Loucy (cell line): ENCODE measurements around the gene DUSP6.

Source experiments
- H2AFZ ChIP-seq: fragments of 200-600 bp; sonication (generic); 2 replicates; pipeline ENCODE4 v1.6.0; 2016; ENCODE audit warnings: antibody characterized with exemption, mild to moderate bottlenecking, low read length, moderate library complexity
- H3F3A ChIP-seq: fragments of 200-600 bp; 2 replicates; pipeline ENCODE4 v1.6.0; 2016; ENCODE audit warnings: antibody characterized with exemption, low read depth, mild to moderate bottlenecking
- H3K27me3 ChIP-seq: fragments of 200-600 bp; sonication (generic); 2 replicates; pipeline ENCODE4 v1.6.1; 2014; ENCODE audit warnings: low read length, mild to moderate bottlenecking; ENCODE audit not compliant: insufficient read depth, poor library complexity, severe bottlenecking
- H3K36me3 ChIP-seq: fragments of 200-600 bp; sonication (generic); 2 replicates; pipeline ENCODE4 v1.6.1; 2016; ENCODE audit warnings: low read length; ENCODE audit not compliant: insufficient read depth
- H3K4me1 ChIP-seq: fragments of 200-600 bp; sonication (generic); 2 replicates; pipeline ENCODE4 v1.5.1; 2014; ENCODE audit warnings: low read length, mild to moderate bottlenecking; ENCODE audit not compliant: insufficient read depth, poor library complexity, severe bottlenecking
- H3K4me2 ChIP-seq: fragments of 200-600 bp; sonication (generic); 2 replicates; pipeline ENCODE4 v1.6.0; 2014; ENCODE audit warnings: antibody characterized with exemption, low read length, low read depth, mild to moderate bottlenecking; ENCODE audit not compliant: poor library complexity, severe bottlenecking
- H3K4me3 ChIP-seq: fragments of 200-600 bp; sonication (generic); 2 replicates; pipeline ENCODE4 v1.5.1; 2014; ENCODE audit warnings: low read length, mild to moderate bottlenecking, mixed read lengths; ENCODE audit not compliant: poor library complexity, severe bottlenecking
- H3K79me2 ChIP-seq: fragments of 200-600 bp; sonication (generic); 2 replicates; pipeline ENCODE4 v1.6.1; 2014; ENCODE audit warnings: low read length; ENCODE audit not compliant: insufficient read depth
- H3K9ac ChIP-seq: fragments of 200-600 bp; sonication (generic); 2 replicates; pipeline ENCODE4 v1.6.0; 2014; ENCODE audit warnings: mild to moderate bottlenecking, low read depth, low read length, moderate library complexity; ENCODE audit not compliant: poor library complexity, severe bottlenecking
- H3K9me2 ChIP-seq: fragments of 200-600 bp; sonication (generic); replicated peaks from 2 replicates; pipeline ENCODE4 v1.6.1; 2016; ENCODE audit warnings: low read depth, low read length, mixed read lengths
- H3K9me3 ChIP-seq: fragments of 200-600 bp; sonication (generic); 2 replicates; pipeline ENCODE4 v1.6.1; 2014; ENCODE audit warnings: mild to moderate bottlenecking, antibody characterized with exemption, low read length, low read depth; ENCODE audit not compliant: insufficient read depth
- H4K20me1 ChIP-seq: fragments of 200-600 bp; sonication (generic); 2 replicates; pipeline ENCODE4 v1.6.0; 2014; ENCODE audit warnings: antibody characterized with exemption, low read length, mild to moderate bottlenecking; ENCODE audit not compliant: insufficient read depth, poor library complexity, severe bottlenecking
- EZH2phosphoT487 ChIP-seq: fragments of 200-600 bp; IDR thresholded peaks from 2 replicates; pipeline ENCODE4 v1.6.1; 2018; ENCODE audit warnings: antibody characterized with exemption, mild to moderate bottlenecking, moderate library complexity, borderline replicate concordance
- TF ChIP-seq, protein P1 (sequence below): fragments of 200-600 bp; sonication (generic); conservative IDR thresholded peaks from 2 replicates; pipeline ENCODE4 v1.5.1; 2014; ENCODE audit warnings: mild to moderate bottlenecking, antibody characterized with exemption, low read length

Gene DUSP6

GRCh38 chr12:89355243-89356068, 3.2 kb upstream of the DUSP6 start:
- H3K36me3 ChIP-seq, result no peaks in the 10 kb centered on the region
- peak overlapping the region; percentile 94 for H3K4me2 ChIP-seq
- peaks cover 26% of the 10 kb centered on the region for H3K4me1 ChIP-seq
- H3K9me2 ChIP-seq, result no peaks in the 10 kb centered on the region
- H3K79me2 ChIP-seq, result peaks cover 11% of the 10 kb centered on the region
- TF ChIP-seq EZH2phosphoT487, result no peak
- TF ChIP-seq, protein P1, sequence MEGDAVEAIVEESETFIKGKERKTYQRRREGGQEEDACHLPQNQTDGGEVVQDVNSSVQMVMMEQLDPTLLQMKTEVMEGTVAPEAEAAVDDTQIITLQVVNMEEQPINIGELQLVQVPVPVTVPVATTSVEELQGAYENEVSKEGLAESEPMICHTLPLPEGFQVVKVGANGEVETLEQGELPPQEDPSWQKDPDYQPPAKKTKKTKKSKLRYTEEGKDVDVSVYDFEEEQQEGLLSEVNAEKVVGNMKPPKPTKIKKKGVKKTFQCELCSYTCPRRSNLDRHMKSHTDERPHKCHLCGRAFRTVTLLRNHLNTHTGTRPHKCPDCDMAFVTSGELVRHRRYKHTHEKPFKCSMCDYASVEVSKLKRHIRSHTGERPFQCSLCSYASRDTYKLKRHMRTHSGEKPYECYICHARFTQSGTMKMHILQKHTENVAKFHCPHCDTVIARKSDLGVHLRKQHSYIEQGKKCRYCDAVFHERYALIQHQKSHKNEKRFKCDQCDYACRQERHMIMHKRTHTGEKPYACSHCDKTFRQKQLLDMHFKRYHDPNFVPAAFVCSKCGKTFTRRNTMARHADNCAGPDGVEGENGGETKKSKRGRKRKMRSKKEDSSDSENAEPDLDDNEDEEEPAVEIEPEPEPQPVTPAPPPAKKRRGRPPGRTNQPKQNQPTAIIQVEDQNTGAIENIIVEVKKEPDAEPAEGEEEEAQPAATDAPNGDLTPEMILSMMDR, result peak; percentile 38; the same call in 1 of the 2 replicates
- H4K20me1 ChIP-seq, result no peaks in the 10 kb centered on the region
- H3K4me3 ChIP-seq, result peak overlapping the region; percentile 77
- peaks cover 12% of the 10 kb centered on the region; the same call in 1 of the 2 replicates for H3F3A ChIP-seq
- no peak overlapping the region for H3K9ac ChIP-seq
- no peaks in the 10 kb centered on the region for H3K9me3 ChIP-seq
- H3K27me3 ChIP-seq, result peaks cover 8% of the 10 kb centered on the region
- H2AFZ ChIP-seq, result no peak overlapping the region

DNA sequence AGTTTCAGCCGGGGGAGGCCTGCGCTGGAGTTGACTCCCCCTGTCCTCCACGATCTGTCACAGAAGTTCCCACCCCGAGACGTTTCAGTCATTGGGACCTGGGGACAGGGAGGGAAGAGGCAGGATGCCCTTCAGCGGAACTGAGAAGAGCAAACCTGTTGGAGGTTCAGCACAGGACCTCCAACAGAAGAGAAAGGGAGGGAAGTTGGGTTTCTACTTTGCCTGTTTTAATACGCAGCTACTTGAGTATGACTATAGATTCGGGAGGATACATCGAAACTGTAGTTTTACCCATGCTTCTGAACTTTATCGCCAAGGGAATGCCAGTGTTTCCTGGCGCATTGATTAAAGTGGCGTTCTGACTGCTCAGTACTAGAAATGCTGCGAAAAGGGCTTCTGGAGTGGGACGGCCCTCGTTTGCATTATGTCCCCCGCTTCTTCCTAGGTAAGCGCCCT, 2.3 kb upstream of the DUSP6 start:
- peak overlapping the region; percentile 88 for H3K9ac ChIP-seq

GRCh38 chr12:89353823-89354611, 1.7 kb upstream of the DUSP6 start:
- TF ChIP-seq EZH2phosphoT487, result no peak
- TF ChIP-seq, protein P1, result no peak
- Histone ChIP-seq H4K20me1 (no peaks in the 10 kb centered on the region), H3K9me2 (no peaks in the 10 kb centered on the region), H3K27me3 (peaks cover 13% of the 10 kb centered on the region), H3K4me1 (peaks cover 40% of the 10 kb centered on the region), H3K9ac (peak overlapping the region; percentile 88), H3K79me2 (peaks cover 25% of the 10 kb centered on the region), H3K9me3 (no peaks in the 10 kb centered on the region), H3F3A (peaks cover 14% of the 10 kb centered on the region; the same call in 1 of the 2 replicates), H2AFZ (peak overlapping the region; percentile 92), H3K36me3 (no peaks in the 10 kb centered on the region), H3K4me3 (peak overlapping the region; percentile 77), H3K4me2 (peak overlapping the region; percentile 94)

More for the DNA sequence above, 2.3 kb upstream of the DUSP6 start:
- Histone ChIP-seq H3K4me1 (peaks cover 34% of the 10 kb centered on the region), H2AFZ (peak overlapping the region; percentile 92), H3K4me3 (peak overlapping the region; percentile 77), H4K20me1 (no peaks in the 10 kb centered on the region), H3K36me3 (no peaks in the 10 kb centered on the region), H3K9me2 (no peaks in the 10 kb centered on the region), H3K79me2 (peaks cover 19% of the 10 kb centered on the region), H3F3A (peaks cover 13% of the 10 kb centered on the region; the same call in 1 of the 2 replicates), H3K27me3 (peaks cover 13% of the 10 kb centered on the region), H3K4me2 (peak overlapping the region; percentile 94), H3K9me3 (no peaks in the 10 kb centered on the region)
- no peak for TF ChIP-seq EZH2phosphoT487
- TF ChIP-seq, protein P1, result no peak
